SK-N-MC (cell line): ENCODE data around the gene NKAP.

Experiments
- DNase-seq: peaks from one replicate; pipeline ENCODE4 v3.0.0-alpha.2; 2011; ENCODE audit warnings: low read depth, low spot score
- H3K27ac ChIP-seq: fragments of 200-600 bp; sonication (generic); 2 replicates; pipeline ENCODE4 v1.5.1; 2016; ENCODE audit warnings: mixed run types
- H3K36me3 ChIP-seq: fragments of 200-600 bp; sonication (generic); 2 replicates; pipeline ENCODE4 v1.6.1; 2017; ENCODE audit warnings: antibody characterized with exemption, low read length, mixed read lengths; ENCODE audit not compliant: insufficient read depth
- H3K4me3 ChIP-seq: fragments of 200-600 bp; sonication (generic); 2 replicates; pipeline ENCODE4 v1.5.1; 2016
- H3K9ac ChIP-seq: fragments of 200-600 bp; sonication (generic); 2 replicates; pipeline ENCODE4 v1.8.0; 2017; ENCODE audit warnings: mixed run types, mixed read lengths; ENCODE audit not compliant: insufficient read length
- H3K9me3 ChIP-seq: fragments of 200-600 bp; sonication (generic); 2 replicates; pipeline ENCODE4 v1.6.1; 2017; ENCODE audit warnings: low read depth, mild to moderate bottlenecking, antibody characterized with exemption, low read length, moderate library complexity, mixed read lengths
- EZH2 ChIP-seq: fragments of 200-600 bp; sonication (generic); IDR thresholded peaks from one replicate; pipeline ENCODE4 v1.6.1; 2017; ENCODE audit warnings: antibody characterized with exemption
- FOXP2 ChIP-seq: optimal IDR thresholded peaks from 2 replicates; pipeline ENCODE3; 2011; ENCODE audit warnings: mild to moderate bottlenecking, moderate library complexity; ENCODE audit not compliant: insufficient read depth; ENCODE audit errors: extremely low read length, control extremely low read depth
- POLR2AphosphoS5 ChIP-seq: IDR thresholded peaks from 2 replicates; pipeline ENCODE4 v1.6.1; 2012; ENCODE audit warnings: mild to moderate bottlenecking, low read depth, low read length, borderline replicate concordance

NKAP gene

GRCh38 chrX:119943185-119943988, at the start of gene NKAP:
TSS of gene NKAP (minus strand) at chrX:119943751. CDS start at chrX:119943605, 146 bp downstream.
- Histone ChIP-seq H3K36me3 (no peaks in the 10 kb centered on the region), H3K27ac (peak within 1 kb of the TSS; percentile 73), H3K9ac (peak within 1 kb of the TSS; percentile 87), H3K9me3 (no peaks in the 10 kb centered on the region), H3K4me3 (peak within 1 kb of the TSS; percentile 85)
- peak; percentile 82 for DNase-seq
- TF ChIP-seq POLR2AphosphoS5 (peak; percentile 78), FOXP2 (no peak)

- DNase-seq = no peak
- Histone ChIP-seq H3K36me3 (no peaks in the 10 kb centered on the region), H3K27ac (no peak overlapping the region), H3K4me3 (peak overlapping the region; percentile 63), H3K9ac (no peak overlapping the region), H3K9me3 (no peaks in the 10 kb centered on the region)
- no peak for TF ChIP-seq EZH2
- no peak for TF ChIP-seq POLR2AphosphoS5
- TF ChIP-seq FOXP2 = no peak
These were observed 47.6 kb upstream of the NKAP start for GRCh38 chrX:119991005-119991787.

GRCh38 chrX:119990556-119991004, 47.0 kb upstream of the NKAP start:
- H3K9me3 ChIP-seq = no peaks in the 10 kb centered on the region
- peak overlapping the region; percentile 63 for H3K4me3 ChIP-seq
- H3K9ac ChIP-seq = no peak overlapping the region
- H3K36me3 ChIP-seq = no peaks in the 10 kb centered on the region
- no peak overlapping the region for H3K27ac ChIP-seq
- no peak for DNase-seq
- TF ChIP-seq FOXP2 (no peak), EZH2 (no peak), POLR2AphosphoS5 (no peak)

- TF ChIP-seq POLR2AphosphoS5 = no peak
- no peak for TF ChIP-seq FOXP2
- TF ChIP-seq EZH2 = no peak
- H3K4me3 ChIP-seq = peak overlapping the region; percentile 63
- no peak overlapping the region for H3K27ac ChIP-seq
- no peak overlapping the region for H3K9ac ChIP-seq
- H3K36me3 ChIP-seq = no peaks in the 10 kb centered on the region
- no peaks in the 10 kb centered on the region for H3K9me3 ChIP-seq
- no peak for DNase-seq
These were observed 46.5 kb upstream of the NKAP start for GRCh38 chrX:119989905-119990555.

- H3K9me3 ChIP-seq = no peaks in the 10 kb centered on the region
- no peak overlapping the region for H3K27ac ChIP-seq
- no peak for DNase-seq
- TF ChIP-seq EZH2 = no peak
- no peak for TF ChIP-seq POLR2AphosphoS5
- TF ChIP-seq FOXP2 = no peak
- no peaks in the 10 kb centered on the region for H3K36me3 ChIP-seq
- H3K4me3 ChIP-seq = no peak overlapping the region
- no peak overlapping the region for H3K9ac ChIP-seq
These were observed 42.7 kb upstream of the NKAP start for GRCh38 chrX:119986203-119986602.

- Histone ChIP-seq H3K36me3 (no peaks in the 10 kb centered on the region), H3K4me3 (no peak overlapping the region), H3K9me3 (no peaks in the 10 kb centered on the region), H3K27ac (no peak overlapping the region), H3K9ac (no peak overlapping the region)
- DNase-seq = no peak
- no peak for TF ChIP-seq EZH2
These were observed 41.1 kb upstream of the NKAP start for GRCh38 chrX:119984652-119985051.

- TF ChIP-seq EZH2 = no peak
- no peak for TF ChIP-seq POLR2AphosphoS5
- no peak for TF ChIP-seq FOXP2
These were observed 39.9 kb upstream of the NKAP start for GRCh38 chrX:119983494-119983893.

GRCh38 chrX:119982145-119982544, 38.6 kb upstream of the NKAP start:
- DNase-seq = no peak
- Histone ChIP-seq H3K9ac (no peak overlapping the region), H3K36me3 (no peaks in the 10 kb centered on the region), H3K4me3 (no peak overlapping the region), H3K27ac (no peak overlapping the region), H3K9me3 (no peaks in the 10 kb centered on the region)
- TF ChIP-seq EZH2 (no peak), FOXP2 (no peak), POLR2AphosphoS5 (no peak)

More at GRCh38 chrX:119983494-119983893, 39.9 kb upstream of the NKAP start:
- no peaks in the 10 kb centered on the region for H3K36me3 ChIP-seq
- no peak for DNase-seq
- H3K9ac ChIP-seq = no peak overlapping the region
- no peak overlapping the region for H3K27ac ChIP-seq
- no peaks in the 10 kb centered on the region for H3K9me3 ChIP-seq
- no peak overlapping the region for H3K4me3 ChIP-seq
